GM18526 (cell line): ENCODE measurements around the gene ADAM12.

ENCODE experiments used
- POLR2A ChIP-seq: IDR thresholded peaks from 3 replicates; pipeline ENCODE4 v1.6.1; 2011; ENCODE audit not compliant: insufficient read length; ENCODE audit errors: extremely low read depth

Gene ADAM12, protein sequence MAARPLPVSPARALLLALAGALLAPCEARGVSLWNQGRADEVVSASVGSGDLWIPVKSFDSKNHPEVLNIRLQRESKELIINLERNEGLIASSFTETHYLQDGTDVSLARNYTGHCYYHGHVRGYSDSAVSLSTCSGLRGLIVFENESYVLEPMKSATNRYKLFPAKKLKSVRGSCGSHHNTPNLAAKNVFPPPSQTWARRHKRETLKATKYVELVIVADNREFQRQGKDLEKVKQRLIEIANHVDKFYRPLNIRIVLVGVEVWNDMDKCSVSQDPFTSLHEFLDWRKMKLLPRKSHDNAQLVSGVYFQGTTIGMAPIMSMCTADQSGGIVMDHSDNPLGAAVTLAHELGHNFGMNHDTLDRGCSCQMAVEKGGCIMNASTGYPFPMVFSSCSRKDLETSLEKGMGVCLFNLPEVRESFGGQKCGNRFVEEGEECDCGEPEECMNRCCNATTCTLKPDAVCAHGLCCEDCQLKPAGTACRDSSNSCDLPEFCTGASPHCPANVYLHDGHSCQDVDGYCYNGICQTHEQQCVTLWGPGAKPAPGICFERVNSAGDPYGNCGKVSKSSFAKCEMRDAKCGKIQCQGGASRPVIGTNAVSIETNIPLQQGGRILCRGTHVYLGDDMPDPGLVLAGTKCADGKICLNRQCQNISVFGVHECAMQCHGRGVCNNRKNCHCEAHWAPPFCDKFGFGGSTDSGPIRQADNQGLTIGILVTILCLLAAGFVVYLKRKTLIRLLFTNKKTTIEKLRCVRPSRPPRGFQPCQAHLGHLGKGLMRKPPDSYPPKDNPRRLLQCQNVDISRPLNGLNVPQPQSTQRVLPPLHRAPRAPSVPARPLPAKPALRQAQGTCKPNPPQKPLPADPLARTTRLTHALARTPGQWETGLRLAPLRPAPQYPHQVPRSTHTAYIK

DNA sequence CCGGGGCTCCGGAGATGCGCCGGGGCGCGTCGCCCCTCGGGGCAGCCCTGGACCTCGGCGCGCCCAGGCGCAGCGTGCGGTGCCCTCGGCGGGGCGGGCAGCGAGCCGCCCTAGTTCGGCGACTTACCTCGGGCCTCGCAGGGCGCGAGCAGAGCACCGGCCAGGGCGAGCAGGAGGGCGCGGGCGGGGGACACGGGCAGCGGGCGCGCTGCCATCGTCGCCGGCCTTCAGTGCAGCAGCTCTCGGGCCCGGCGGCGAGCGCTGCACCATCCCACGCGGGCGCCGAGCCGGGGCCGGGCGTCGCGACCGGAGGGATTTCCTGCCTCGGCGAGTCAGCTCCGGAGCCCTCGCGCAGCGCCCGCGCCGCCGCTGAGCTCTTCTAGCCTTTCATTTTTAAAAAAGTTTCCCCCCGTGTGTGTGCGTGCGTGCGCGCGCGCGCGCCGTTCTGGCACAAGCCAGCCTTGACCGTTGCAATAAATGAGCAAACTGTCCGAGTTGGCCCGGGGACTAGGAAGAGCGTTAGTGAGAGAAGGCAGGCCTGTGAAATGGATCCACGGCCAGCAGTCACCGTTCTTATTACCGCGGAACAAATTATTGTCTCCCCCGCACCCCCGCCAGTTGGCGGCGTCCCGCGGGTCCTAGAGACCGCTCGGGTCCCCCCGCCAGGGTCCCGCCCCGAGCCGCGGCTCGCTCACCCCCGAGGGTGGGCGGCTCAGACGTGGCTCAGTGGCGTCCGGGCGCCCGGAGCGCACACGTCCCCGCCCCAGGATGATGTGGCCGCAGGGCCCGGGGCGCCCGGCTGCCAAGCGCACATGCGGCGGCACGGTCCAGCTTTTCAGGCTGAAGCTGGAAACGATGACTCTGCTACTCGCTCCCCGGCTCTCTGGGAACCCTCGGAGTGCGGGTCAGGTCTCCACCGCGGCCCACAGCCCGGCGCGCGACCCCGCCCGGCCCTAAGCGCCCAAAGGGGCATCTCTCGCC lies at the start of gene ADAM12:
ADAM12 (minus strand) TSS at position 547 of the 981 bp plus-strand sequence; CDS start at position 215, 332 bp downstream.
- no peak for TF ChIP-seq POLR2A

DNA sequence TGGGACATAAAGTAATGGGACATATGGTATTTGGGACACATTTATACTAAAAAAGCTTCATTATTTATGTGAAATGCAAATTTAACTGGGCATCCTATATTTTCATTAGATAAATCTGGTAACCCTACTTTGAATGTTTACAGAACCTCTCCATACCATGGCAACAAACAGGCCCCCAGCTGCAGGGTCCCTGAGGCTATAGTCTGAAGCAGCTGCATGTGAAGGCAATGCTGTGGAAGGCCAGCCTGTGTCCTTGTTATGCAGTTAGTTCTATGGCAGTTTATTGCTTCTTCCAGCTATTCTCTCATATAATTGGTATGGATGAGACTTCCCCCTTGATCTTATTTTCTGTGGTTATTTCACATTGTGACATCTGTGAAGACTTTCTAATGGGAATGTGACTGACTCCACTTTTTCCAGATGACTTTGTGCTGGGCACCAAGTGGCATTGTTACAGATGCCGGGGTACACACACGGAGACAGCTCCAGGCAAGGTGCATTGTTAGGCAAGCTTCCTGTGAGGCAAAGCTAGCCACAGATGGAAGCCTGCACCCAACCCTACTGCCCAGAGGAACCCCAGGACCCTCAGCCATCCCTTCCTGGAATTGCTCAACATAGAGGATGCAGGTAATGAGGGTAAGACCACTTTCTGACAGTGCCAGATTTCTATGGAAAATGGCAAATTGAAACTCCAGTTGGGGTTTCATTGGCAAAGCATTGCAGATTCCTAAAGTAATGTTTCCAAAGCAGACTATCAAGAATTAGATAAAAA lies 49.5 kb upstream of the ADAM12 start:
- no peak for TF ChIP-seq POLR2A

DNA sequence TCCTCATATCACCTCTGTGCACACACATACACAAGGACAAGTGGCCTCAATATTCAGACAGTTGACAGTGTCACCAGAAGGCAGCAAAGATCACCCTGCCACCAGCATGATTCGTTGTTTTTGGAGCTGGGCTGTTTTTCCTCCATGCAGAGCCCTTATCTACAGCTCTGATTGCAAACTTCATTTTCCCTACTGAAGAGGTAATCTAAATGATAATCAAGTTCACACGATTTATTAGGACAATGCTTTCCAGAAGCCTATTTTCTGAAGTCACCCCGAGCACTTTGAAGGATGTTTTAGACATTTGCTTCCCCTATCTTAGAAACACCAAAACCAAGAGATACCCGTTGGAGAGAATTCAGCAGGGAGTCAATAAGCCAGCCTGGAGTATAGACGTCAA lies 46.0 kb upstream of the ADAM12 start:
- no peak for TF ChIP-seq POLR2A

DNA sequence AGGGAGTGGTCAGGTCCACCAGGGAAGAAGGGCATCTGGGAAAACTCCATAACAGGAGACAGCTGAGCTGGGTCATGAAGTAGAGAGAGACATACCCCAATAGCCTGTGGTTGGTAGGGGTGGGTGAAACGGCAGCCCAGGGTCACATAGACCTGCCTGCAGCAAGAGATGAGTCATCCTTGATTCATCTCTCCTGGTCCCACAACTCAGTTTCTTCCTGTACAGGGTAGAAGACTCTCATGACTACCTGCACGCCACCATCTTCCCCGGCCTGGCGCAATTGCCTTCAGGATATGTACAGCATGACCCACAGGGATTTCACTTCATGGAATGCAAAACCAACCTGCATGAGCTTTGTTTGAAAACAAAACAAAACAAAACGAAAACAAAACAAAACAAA lies 45.1 kb upstream of the ADAM12 start:
- TF ChIP-seq POLR2A: no peak

DNA sequence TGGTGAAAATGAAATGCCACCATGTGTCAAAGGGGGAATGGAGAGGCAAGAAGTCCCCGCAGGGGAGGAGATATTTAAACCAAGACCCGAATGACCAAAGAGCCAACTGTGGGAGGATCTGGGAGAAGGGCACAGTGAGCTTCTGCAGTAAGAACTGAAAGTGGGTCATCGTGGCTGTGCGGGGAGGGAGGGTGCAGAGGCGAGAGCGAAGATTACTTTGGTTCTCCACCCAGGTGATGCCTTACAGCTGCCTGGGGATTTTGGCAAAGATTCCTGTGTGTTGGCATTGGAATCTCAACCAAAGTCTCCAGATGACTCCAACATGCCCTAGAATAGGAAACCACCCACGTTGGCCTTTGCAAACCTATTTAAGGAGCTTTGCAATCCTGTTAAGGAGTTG lies 44.2 kb upstream of the ADAM12 start:
- no peak for TF ChIP-seq POLR2A

DNA sequence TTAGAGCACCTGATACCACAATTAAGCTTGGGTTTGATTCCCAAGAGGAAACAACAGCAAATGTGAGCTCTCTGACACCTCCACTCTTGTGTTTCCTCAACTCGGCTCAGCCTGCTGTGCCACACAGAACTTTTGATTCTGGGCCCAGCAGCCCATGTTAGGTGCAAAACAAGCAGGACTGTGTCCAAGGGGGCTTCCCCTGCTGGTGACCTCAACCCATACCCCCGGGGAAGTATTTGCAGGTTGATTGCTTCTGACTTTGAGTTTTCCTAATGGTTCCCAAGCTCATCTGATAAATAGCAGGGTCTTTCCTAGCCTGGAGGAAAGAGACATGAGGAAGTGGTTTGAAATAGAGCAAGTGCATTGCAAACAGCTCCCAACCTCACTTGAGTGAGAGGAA lies 43.5 kb upstream of the ADAM12 start:
- no peak for TF ChIP-seq POLR2A

DNA sequence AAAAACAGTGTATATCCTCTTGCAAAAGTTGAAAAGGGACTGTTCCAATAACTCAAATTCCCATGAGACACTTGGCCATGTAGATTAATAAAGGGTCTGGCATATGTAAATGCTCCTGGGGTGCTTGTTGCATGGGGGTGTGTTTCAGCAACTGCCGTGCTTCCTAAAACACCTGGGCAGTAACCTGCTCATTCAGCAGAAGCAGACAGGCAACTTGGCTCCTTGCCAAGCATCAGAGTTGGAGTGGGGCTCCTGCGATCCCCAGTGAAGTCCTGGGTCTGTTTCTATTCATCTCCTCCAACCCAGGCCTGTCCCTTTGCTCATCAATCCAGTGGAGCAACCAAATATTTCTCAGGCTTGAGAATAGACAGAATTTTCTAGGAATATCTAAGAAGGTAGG lies 42.2 kb upstream of the ADAM12 start:
- TF ChIP-seq POLR2A: no peak

DNA sequence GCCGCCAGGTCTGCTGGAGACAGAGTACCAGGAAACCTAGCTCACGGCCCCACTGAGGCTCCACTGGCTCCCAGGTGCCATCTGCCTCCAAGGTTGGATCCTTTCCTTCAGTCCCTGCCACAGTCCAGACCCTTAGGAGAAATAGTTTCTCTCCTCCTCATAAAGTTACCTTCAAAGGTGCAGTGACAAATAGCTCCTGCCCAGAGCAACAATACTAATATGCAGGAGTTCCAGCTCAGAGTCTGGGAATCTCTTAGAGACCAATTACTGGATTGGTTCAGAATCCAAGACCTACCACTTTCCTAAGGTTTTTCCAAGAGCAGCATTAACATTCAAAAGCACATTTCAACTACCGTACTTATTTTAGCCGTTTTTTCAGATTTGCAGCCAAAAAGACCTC lies 41.0 kb upstream of the ADAM12 start:
- no peak for TF ChIP-seq POLR2A

DNA sequence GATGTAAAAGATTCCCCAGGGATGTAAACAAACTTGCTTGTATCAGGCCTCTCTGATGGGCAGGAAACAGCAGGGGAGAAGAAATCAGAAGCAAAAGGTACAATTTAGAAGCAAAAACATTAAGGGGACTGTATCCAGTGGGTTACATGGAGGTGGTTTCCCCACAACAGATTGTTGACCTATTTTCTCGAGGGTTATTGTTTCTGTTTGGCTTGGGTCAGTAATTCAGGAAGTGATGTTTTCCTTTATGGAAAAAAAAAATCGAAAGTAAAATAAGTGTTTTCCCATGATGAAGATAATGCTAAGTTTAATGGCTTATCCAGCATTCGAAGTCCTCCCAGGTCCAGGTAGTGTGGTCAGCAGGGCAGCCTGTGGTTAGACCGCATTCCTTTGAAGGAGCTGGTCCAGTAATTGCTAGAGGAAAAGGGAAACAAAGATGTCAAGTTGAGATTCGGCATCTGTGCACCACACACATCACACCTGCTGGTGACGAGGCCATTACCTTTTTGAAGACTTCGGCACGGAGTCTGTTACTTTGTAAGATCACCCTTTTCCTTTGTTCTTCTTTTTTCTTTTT lies 37.3 kb upstream of the ADAM12 start:
- no peak for TF ChIP-seq POLR2A

DNA sequence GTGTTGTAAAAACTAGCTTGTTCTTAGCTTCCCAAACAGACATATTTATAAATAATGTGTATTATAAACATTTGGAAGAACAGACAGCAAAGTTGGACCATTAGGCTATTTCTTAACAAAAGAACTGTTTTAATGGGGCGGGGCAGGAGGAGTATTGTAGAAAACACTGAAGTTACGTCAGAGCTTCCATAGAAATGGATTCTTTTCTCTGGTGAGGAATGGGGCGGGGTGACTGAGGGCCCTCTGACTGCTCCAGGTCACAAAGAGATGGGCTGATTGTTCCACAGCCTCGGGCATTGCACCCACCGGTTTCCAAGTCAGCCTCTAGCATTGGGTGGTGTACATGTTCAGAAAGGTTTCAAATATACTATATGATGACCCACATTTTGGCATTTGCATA lies 36.8 kb upstream of the ADAM12 start:
- no peak for TF ChIP-seq POLR2A

DNA sequence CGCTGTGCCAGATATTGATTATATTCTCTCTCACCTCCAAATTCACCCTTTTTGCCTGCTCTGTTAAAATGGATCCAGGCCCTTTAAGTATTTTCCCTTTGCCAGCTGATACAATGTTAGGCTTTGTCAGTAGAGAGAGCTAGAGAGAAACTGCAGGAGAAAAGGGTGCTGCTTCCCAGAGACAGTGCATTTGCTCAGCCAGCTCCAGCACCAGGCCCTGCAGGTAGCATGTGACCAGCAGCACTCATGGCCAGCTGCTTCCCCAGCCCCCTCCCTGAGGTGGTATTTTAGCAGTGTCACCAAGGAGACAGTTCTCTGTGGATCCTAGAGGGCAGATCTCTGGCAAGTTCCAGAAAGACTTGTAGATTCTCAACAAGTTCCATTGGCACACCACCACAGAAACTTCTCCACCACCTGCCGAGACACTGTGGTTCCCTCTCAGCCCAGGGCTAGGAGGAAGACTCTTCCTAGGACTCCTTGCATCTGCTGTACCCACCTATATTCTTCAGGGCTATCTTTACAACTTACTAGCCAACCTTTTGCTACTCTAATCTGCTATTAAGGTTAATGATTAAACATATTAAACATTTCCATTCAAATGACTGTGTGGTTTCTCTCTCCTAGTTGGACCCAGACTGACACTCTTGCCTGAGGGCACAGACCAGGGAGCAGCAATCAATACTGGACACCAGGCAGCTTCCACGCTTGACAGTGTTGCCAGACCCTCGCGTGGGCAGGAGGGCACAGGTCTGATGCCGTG lies 35.6 kb upstream of the ADAM12 start:
- TF ChIP-seq POLR2A: no peak

DNA sequence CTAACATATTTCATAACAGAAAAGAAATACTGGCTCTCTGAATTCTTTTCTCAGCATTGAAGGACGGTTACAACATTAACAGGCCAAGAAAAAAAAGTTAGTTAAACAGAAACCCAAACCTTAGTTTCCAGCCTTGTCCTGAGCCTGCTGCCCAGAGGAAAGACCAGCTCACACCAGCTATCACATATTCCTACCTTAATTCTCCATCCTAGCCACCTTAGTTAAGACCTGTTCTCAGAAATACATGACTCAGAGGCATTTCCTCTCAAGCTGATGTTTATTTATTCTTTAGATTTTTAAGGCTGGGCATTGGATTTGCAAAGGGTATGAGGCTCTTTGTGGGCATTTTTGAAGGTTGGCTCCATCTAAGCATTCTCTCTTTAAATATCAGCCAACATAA lies 34.3 kb upstream of the ADAM12 start:
- TF ChIP-seq POLR2A: no peak

DNA sequence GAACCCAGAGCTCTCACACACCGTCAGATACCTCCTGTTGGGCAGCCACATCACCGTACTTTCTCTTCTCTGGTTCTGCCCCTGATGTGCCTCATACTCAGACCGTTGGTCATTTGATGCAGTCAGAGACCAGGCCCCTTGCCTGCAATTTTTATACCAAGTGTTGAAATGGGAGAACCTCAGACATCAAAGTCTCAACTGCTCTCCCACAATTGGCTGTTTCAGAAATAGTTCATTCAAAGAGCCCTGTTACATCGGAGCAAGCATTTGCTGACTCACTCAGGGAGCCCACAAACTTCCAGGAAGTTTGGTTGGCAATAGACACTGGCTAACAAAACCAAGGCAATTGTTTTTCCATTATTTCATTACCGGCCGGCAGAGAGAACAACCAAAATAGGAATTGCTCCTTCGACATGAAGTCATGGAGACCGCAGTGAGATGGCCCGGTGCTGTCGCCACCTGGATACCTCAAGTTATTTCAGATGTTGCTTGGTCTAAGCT lies 33.5 kb upstream of the ADAM12 start:
- TF ChIP-seq POLR2A: no peak
